GM19035 (cell line): ENCODE results near the gene COG4.
"Not testable (repeated sequence)": the region's sequence is repeated elsewhere in the genome, so short reads cannot be mapped to it uniquely, and the experiment has no call there.

Source experiments
- ATAC-seq: cut with Tn5 transposase; IDR thresholded peaks from one replicate; pipeline ENCODE4 v1.9.1; 2021; ENCODE audit not compliant: unreplicated experiment

Gene COG4

GRCh38 chr16:70527315-70527996, 4.1 kb upstream of the COG4 start:
- ATAC-seq, result no peak

- no peak for ATAC-seq
Measured at GRCh38 chr16:70526403-70526802, 3.0 kb upstream of the COG4 start.

GRCh38 chr16:70524399-70524825, 1.1 kb upstream of the COG4 start:
- not testable (repeated sequence) for ATAC-seq

GRCh38 chr16:70523743-70524398, 517 bp upstream of the COG4 start, which contains the start of gene SF3B3:
Gene SF3B3, plus strand, starts transcription at chr16:70523816. Its CDS starts 2,841 bp downstream, at chr16:70526657.
- ATAC-seq, result peak; percentile 46

- no peak for ATAC-seq
Measured at GRCh38 chr16:70522216-70523075, 908 bp downstream of the COG4 start.

GRCh38 chr16:70520612-70521297, 2.6 kb downstream of the COG4 start:
- no peak for ATAC-seq

- no peak for ATAC-seq
Measured at GRCh38 chr16:70512456-70512855, 10.9 kb downstream of the COG4 start.

GRCh38 chr16:70511833-70512232, 11.5 kb downstream of the COG4 start:
- no peak for ATAC-seq

GRCh38 chr16:70510216-70510615, 13.1 kb downstream of the COG4 start:
- no peak for ATAC-seq

GRCh38 chr16:70508752-70509151, 14.6 kb downstream of the COG4 start:
- ATAC-seq, result no peak

GRCh38 chr16:70496513-70496912, 26.8 kb downstream of the COG4 start:
- no peak for ATAC-seq

GRCh38 chr16:70495425-70496182, 27.8 kb downstream of the COG4 start:
- ATAC-seq, result no peak

GRCh38 chr16:70494777-70495176, 28.6 kb downstream of the COG4 start:
- no peak for ATAC-seq

GRCh38 chr16:70494202-70494770, 29.1 kb downstream of the COG4 start:
- ATAC-seq, result no peak

- no peak for ATAC-seq
Measured at GRCh38 chr16:70493802-70494201, 29.6 kb downstream of the COG4 start.

GRCh38 chr16:70490261-70490660, 33.1 kb downstream of the COG4 start:
- ATAC-seq, result no peak

GRCh38 chr16:70484867-70485266, 38.5 kb downstream of the COG4 start:
- ATAC-seq, result no peak

GRCh38 chr16:70483426-70483825, 39.9 kb downstream of the COG4 start:
- ATAC-seq, result no peak

GRCh38 chr16:70482624-70483023, 40.7 kb downstream of the COG4 start:
- ATAC-seq, result no peak

- no peak for ATAC-seq
Measured at GRCh38 chr16:70481929-70482536, 41.3 kb downstream of the COG4 start.
